HG03196 (cell line): ENCODE results near the gene ADGRD2.

ENCODE experiments used
- ATAC-seq: cut with Tn5 transposase; IDR thresholded peaks from one replicate; pipeline ENCODE4 v1.9.1; 2021; ENCODE audit not compliant: unreplicated experiment

The ADGRD2 gene

GRCh38 chr9:124477648-124478285 is 27.5 kb downstream of the ADGRD2 start:
- ATAC-seq = no peak

- ATAC-seq = no peak
Observed at GRCh38 chr9:124478354-124478753, 28.1 kb downstream of the ADGRD2 start.

GRCh38 chr9:124479371-124479770 is 29.1 kb downstream of the ADGRD2 start:
- ATAC-seq = no peak

GRCh38 chr9:124479947-124480620 is 29.8 kb downstream of the ADGRD2 start:
- no peak for ATAC-seq

- no peak for ATAC-seq
Observed at GRCh38 chr9:124480621-124480981, 30.4 kb downstream of the ADGRD2 start.

GRCh38 chr9:124481115-124481514 is 30.9 kb downstream of the ADGRD2 start:
- no peak for ATAC-seq

GRCh38 chr9:124482431-124483031 is 32.3 kb downstream of the ADGRD2 start:
- no peak for ATAC-seq

- no peak for ATAC-seq
Observed at GRCh38 chr9:124483481-124483880, 33.2 kb downstream of the ADGRD2 start.

- ATAC-seq = no peak
Observed at GRCh38 chr9:124485201-124485600, 35.0 kb downstream of the ADGRD2 start.

- no peak for ATAC-seq
Observed at GRCh38 chr9:124485936-124486335, 35.7 kb downstream of the ADGRD2 start.

- no peak for ATAC-seq
Observed at GRCh38 chr9:124486778-124487259, 36.6 kb downstream of the ADGRD2 start.

- no peak for ATAC-seq
Observed at GRCh38 chr9:124487260-124488182, 37.3 kb downstream of the ADGRD2 start.

GRCh38 chr9:124488641-124489210 is 38.5 kb downstream of the ADGRD2 start:
- ATAC-seq = no peak

- ATAC-seq = no peak
Observed at GRCh38 chr9:124489222-124489621, 39.0 kb downstream of the ADGRD2 start.

- ATAC-seq = no peak
Observed at GRCh38 chr9:124490004-124490403, 39.8 kb downstream of the ADGRD2 start.

GRCh38 chr9:124491049-124491975 is 41.1 kb downstream of the ADGRD2 start:
- ATAC-seq = no peak

GRCh38 chr9:124492818-124493217 is 42.6 kb downstream of the ADGRD2 start:
- no peak for ATAC-seq

- no peak for ATAC-seq
Observed at GRCh38 chr9:124493218-124493617, 43.0 kb downstream of the ADGRD2 start.

- ATAC-seq = no peak
Observed at GRCh38 chr9:124493794-124494479, 43.7 kb downstream of the ADGRD2 start.
